AG20443 (cell line): ENCODE data around the gene RASSF10.

Experiments
- DNase-seq: peaks from one replicate; pipeline ENCODE4 v3.0.0; 2012; ENCODE audit warnings: low spot score, mixed read lengths

Gene RASSF10

DNA sequence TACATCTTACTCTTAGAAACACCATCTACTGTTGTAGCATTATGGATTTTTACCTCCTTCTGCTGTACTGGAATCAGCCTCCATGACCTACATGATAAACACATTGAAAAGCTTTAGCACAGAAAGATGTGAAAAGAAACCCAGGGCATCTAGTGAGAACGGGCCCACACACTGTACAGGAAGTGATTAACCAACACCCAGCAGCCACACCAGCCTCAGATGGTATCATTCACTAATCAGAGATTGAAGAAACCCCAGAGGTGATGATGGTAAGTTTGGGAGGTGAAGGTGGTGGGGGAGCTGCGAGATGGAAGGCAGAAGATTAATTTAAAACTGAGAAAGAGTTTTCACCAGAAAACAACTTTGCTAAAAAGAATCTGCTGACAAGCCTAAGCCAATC is 46.1 kb downstream of the RASSF10 start:
- DNase-seq: no peak

- DNase-seq: no peak
Measured at GRCh38 chr11:13061294-13061990, 52.3 kb downstream of the RASSF10 start.
